HS-5 (cell line): ENCODE results near the gene ZNF282.

ENCODE experiments used
- DNase-seq: peaks from one replicate; pipeline ENCODE4 v3.0.0-alpha.2; 2012; ENCODE audit warnings: low read depth

Gene ZNF282

GRCh38 chr7:149194799-149195179 is 557 bp upstream of the ZNF282 start:
- DNase-seq = no peak

- DNase-seq = no peak
Measured at GRCh38 chr7:149196151-149196704, 882 bp downstream of the ZNF282 start.

DNA sequence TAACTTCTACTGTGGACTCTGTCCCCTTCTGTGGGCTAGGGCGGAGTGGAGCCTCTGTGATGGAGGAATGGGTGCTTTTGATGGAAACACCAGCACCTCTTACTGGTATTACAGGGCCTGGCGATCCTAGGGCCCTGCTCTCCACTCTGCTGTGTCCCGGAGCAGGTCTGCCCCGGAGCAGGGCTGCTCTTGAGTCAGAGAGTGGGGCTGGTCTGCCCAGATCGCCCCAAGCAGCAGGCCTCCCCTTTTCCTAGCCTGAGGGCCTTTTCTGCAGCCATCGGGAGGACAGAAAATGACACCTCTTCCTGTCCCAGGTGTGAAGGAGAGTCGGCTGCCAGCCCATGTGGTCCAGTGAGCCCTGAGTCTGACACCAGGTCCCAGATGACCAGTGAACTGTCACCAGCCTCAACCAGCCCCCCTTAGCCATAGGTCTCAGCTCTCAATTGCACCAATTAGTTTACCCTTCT is 1.4 kb downstream of the ZNF282 start:
- no peak for DNase-seq

GRCh38 chr7:149197675-149198074 is 2.3 kb downstream of the ZNF282 start:
- no peak for DNase-seq

GRCh38 chr7:149198161-149198816 is 2.9 kb downstream of the ZNF282 start:
- DNase-seq = no peak

DNA sequence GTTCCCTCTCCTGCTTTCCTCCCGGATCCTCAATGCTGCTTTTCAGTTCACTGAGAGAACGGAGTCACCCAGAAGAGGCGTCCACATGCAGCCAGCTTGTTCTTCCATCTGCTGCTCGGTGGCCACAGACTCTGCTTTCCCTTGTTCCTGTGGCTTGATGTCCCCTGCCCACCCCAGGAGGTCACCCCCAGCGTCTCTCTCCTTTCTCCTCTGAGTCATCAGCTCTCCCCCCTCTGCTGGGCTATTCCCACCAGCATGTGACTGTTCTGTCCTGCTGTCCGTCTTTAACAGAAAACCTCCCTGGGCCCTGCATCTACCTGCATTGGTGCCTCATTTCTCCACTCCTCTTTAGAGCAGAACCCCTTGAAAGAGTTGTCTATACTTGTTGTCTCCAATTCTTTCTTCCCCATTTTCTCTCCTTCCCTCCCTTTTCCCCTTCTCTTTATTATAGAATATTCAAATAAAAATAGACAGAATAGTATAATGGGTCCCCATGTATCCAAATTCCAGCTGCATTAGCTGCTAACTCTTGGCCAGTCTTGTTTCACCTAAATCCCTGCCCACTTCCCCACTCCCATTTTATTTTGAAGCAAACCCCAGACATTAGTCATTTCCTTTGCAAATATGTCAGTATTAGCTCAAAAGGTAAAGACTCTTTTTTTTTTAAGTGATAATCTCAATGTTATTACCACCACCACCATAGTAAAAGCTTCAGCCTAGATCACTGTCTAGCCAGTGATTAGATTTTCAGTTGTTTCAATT is 4.1 kb downstream of the ZNF282 start:
- no peak for DNase-seq

DNA sequence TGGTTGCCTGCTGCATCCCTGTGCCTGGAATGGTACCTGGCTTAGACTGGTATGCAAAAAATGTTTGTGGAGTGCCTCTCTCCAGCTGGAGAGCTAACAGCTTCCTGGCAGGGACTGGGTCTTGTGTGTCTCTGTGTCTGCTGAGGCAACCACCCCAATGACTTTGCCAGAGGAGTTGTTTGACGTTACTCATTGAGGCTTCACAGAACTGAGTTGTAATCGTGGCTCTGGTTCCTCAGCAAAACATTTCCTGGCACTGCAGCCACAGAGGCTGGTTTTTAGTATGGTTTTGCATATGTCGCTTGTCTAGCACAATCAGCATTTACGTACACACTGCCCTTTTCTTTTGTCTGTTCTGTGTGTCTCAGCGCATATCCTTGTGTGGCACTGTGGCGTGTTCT is 7.5 kb downstream of the ZNF282 start:
- no peak for DNase-seq

- no peak for DNase-seq
Measured at GRCh38 chr7:149205690-149206381, 10.5 kb downstream of the ZNF282 start.

DNA sequence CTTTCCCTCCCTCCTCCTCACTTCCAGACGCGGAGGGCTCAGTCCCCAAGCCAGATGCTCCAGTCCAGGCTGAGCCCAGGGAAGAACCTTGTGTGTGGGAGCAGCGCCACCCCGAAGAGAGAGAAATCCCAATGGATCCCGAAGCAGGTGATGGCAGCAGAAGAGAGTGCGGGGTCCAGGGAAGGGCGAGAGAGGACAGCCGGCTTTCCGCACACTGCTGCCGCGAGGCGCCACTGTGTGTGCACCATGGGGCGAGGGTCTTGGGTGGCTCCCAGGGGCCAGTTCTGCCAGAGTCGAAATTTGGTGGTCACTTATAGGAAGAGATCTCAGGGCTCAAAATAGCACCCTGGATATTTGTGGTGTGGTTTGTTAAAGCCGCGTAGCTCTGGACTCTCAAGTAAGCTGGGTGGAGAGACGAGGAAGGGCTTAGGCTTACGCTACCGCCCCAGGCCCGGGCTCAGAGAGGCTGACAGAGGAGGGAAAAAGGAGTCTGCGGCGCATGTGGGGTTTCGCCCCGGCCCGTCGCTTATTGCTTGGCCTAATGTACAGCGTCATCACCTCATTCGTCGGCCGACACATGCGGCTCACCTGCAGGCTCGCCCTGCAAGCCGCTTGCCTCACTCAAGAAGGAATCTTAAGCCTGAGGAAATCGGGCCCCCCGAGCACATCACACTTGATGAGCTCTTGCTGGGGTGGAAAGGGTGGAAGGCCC is 12.1 kb downstream of the ZNF282 start:
- DNase-seq = no peak

DNA sequence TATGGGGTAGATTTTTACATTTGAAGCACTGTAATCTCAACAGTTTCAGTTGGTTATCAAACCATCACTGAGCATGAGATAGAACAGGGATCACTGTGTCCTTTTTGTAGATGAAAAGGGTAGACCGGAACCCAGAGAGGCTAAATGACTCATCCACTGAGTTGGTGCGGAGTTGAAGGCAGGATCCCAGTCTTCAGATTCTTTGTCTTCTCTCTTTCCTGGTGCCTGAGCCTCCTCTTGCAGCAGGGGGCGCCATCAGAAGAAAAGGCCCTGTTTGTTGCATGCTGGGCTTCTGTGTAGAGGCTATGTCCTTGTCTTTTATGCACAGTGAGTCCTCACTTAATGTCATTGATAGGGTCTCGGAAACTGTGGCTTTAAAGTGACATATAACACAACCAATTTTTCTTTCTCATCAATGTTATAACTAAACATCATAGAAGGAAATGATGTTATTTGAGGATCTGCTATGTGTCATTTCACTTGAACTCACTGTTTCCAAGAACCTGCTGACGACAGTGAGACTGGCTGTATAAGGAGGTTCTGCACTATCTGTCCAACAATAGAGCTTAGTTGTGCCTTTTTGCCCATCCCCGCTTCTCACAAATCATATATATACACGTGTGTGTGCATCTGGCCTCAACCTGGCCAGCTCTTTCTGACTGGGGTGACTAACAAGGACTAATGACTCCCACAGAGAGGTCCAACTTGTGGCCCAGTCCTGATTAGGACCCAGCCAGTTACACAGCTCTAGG is 14.3 kb downstream of the ZNF282 start:
- DNase-seq = no peak

- DNase-seq = no peak
Measured at GRCh38 chr7:149210551-149210950, 15.2 kb downstream of the ZNF282 start.

- DNase-seq = no peak
Measured at GRCh38 chr7:149214020-149214720, 18.8 kb downstream of the ZNF282 start.

DNA sequence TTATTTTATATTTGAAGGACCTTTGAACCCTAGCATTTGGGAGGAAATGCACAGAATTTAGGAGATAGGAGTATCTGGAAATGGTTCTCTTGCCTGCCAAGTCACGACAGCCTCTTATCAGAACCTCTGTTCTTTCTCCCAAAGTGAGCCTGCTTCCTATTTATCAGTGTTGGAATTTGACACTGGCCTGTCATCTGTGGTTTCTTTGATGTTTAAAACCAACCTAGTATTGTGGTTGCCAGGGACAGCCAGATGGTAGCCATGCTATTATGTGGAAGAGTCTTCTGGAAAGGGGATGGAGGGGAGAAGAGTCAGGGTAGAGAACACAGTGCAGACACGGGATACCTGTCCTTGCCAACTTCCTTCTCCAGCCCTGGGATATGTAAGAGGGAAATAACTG is 21.1 kb downstream of the ZNF282 start:
- DNase-seq = no peak

DNA sequence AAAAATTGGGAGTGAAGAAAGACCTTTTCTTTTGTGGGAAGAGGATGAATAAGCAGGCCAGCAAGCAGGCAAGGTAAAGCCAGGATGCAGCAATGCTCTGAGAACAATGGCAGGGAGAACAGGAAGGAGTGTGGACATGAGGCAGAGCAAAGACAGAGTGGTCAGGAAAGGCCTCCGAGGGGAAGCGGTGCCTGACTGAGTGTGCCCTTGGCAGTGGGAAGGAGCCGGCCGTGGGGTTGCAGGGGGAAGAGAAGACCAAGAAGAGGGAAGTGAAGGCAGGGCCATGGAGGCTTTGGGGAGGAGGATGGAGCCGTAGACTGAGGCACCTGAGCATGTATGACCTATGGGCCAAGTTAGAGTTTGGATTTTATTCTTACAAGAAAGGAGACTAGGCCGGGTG is 22.2 kb downstream of the ZNF282 start:
- no peak for DNase-seq

DNA sequence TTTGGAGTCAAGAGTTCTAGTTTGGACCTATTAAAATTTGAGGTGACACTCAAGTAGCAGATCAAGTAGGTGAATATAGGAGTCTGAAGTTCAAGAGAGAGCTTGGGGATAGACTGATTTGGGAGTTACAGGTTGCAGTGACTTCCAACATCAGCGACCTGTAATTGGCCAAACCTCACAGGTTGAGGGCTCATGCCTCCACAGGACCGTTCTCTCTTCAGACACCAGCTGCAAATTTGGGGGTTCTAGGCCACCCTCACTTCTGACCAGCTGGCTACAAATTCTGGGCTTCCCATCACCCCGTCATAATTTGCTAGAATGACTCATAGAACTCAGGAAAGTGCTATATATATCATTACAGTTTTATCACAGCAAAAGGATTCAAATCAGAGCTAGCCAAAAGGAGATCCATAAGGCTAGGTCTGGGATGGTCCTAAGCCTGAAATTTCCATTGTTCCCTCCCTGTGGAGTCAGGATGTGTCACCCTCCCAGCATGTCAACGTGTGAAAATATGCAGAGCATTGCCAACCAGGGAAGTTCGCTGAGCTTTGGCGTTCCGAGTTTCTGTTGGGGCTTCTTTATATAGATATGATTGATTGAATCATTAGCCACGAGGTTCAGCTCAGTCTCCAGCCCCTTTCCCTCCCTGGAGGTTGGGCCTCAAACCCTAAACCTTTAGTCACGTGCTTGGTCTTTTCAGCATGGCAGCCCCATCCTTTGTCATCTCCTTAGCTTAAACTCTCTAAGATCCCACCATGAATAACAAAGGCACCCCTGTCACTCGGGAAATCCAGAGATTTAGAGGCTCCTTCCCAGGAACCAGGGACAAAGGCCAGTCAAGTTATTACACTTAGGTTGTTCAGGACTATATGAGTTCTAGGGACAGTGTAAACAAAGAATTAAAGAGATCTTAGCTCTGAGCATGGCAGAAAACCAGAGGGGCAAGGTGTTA is 23.4 kb downstream of the ZNF282 start:
- no peak for DNase-seq

GRCh38 chr7:149220534-149220933 is 25.2 kb downstream of the ZNF282 start:
- no peak for DNase-seq

- no peak for DNase-seq
Measured at GRCh38 chr7:149223176-149223575, 27.8 kb downstream of the ZNF282 start.

GRCh38 chr7:149223761-149224160 is 28.4 kb downstream of the ZNF282 start:
- DNase-seq = no peak

- no peak for DNase-seq
Measured at GRCh38 chr7:149224352-149224751, 29.0 kb downstream of the ZNF282 start.

- no peak for DNase-seq
Measured at GRCh38 chr7:149225106-149225505, 29.8 kb downstream of the ZNF282 start.
